Measurements from ENCODE around the gene SIGLEC7. TPM values are rescaled to one million over a fixed set of nuclear protein-coding genes. Genes with fewer than 3 reads are reported as not detected.

Gene SIGLEC7
- total RNA-seq, 1 donor from 2014 or later, result not detected

GRCh38 chr19:51187395-51188226 is 45.5 kb downstream of the SIGLEC7 start:
- Mint-ChIP-seq H3K4me1 (no peaks in the 10 kb centered on the region), H3K9me3 (no peaks in the 10 kb centered on the region), H3K27me3 (peaks cover 20% of the 10 kb centered on the region), H3K4me3 (no peak overlapping the region), H3K36me3 (ENCODE audit: low read depth) (no peaks in the 10 kb centered on the region), H3K27ac (no peak overlapping the region)
- no peak for ATAC-seq (ENCODE audit: low read depth)
- TF ChIP-seq CTCF (IDR thresholded peaks at IDR 0.05), result no peak
- POLR2A ChIA-PET, result no interaction called here
- no peak for DNase-seq
- CTCF ChIA-PET, result no interaction called here
- intact Hi-C loops (cut with micrococcal nuclease), result no loop called here

DNA sequence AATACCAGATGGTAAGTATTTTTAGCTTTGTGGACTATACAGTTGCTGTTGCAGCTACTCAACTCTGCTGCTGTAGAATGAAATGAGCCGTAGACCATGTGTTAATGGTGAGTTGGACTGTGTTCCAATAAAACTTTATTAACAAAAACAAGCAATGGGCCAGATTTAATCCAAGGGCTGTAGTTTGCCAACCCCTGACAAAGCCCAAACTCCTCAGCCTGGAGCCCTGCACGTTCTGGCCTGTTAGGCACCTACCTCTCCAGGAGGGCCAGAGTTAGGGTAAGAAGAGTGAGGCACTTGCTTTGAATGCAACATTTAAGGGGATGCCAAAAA is 46.1 kb downstream of the SIGLEC7 start:
- Mint-ChIP-seq H3K27ac (no peak overlapping the region), H3K9me3 (no peaks in the 10 kb centered on the region), H3K36me3 (ENCODE audit: low read depth) (no peaks in the 10 kb centered on the region), H3K27me3 (peaks cover 20% of the 10 kb centered on the region), H3K4me1 (no peaks in the 10 kb centered on the region), H3K4me3 (no peak overlapping the region)
- CTCF ChIA-PET, result no interaction called here
- no peak for DNase-seq
- POLR2A ChIA-PET, result no interaction called here
- TF ChIP-seq CTCF (IDR thresholded peaks at IDR 0.05), result no peak
- intact Hi-C loops (cut with micrococcal nuclease), result no loop called here
- ATAC-seq (ENCODE audit: low read depth), result no peak

GRCh38 chr19:51192689-51193088 is 50.6 kb downstream of the SIGLEC7 start:
- Mint-ChIP-seq H3K4me1 (no peaks in the 10 kb centered on the region), H3K9me3 (no peaks in the 10 kb centered on the region), H3K36me3 (ENCODE audit: low read depth) (no peaks in the 10 kb centered on the region), H3K4me3 (no peak overlapping the region), H3K27me3 (peaks cover 6% of the 10 kb centered on the region), H3K27ac (no peak overlapping the region)
- ATAC-seq (ENCODE audit: low read depth), result no peak
- ChIA-PET CTCF (no interaction called here), POLR2A (no interaction called here)
- intact Hi-C loops (cut with micrococcal nuclease), result no loop called here
- TF ChIP-seq CTCF (IDR thresholded peaks at IDR 0.05), result no peak
- no peak for DNase-seq

DNA sequence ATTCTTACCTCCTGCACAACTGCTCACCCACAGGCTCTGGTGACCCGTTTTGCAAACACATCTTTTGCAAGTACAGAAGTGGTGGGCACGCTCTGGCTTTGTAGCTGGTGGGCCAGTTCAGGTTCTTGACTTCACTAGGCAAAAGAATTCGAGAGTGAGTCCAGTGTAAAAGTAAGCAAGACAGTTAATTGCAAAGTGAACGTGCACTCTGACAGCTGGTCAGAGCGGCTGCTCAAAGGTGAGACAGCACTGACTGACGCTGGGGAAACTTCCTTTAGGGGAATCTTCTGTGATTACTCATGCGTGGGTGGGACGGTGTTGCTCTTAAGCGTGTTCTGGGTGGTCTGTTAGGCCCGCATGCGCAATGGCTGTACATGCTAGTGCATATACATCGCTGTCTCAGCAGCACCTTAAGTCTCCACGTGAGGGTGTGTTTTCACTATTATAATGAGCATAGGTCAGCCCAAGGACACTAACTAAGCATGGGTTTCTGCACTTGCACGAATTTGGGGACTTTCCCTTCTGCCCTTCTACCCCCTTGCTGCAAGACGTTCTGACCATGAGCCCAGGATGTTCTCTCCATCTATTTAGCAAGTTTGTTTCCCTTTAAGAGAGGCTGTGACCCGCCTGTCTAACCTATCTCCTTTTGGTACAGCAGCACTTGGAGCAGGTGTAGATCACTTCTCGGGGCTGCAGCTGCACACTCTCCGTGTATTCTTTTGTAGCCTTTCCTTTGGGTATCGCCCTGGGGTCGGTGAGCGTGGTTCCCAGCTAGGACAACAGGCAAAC is 52.6 kb downstream of the SIGLEC7 start:
- CTCF ChIA-PET, result no interaction called here
- ATAC-seq (ENCODE audit: low read depth) (peak; percentile 85), DNase-seq (no peak)
- H3K9me3 Mint-ChIP-seq, result no peaks in the 10 kb centered on the region
- intact Hi-C loops (cut with micrococcal nuclease), result no loop called here
- TF ChIP-seq CTCF (IDR thresholded peaks at IDR 0.05), result no peak
- no peaks in the 10 kb centered on the region for H3K36me3 Mint-ChIP-seq (ENCODE audit: low read depth)
- H3K4me1 Mint-ChIP-seq, result no peaks in the 10 kb centered on the region
- H3K27ac Mint-ChIP-seq, result no peak overlapping the region
- no peak overlapping the region for H3K4me3 Mint-ChIP-seq
- POLR2A ChIA-PET, result no interaction called here
- peaks cover 5% of the 10 kb centered on the region for H3K27me3 Mint-ChIP-seq

- Mint-ChIP-seq H3K27me3 (peaks cover 7% of the 10 kb centered on the region), H3K36me3 (ENCODE audit: low read depth) (no peaks in the 10 kb centered on the region), H3K4me1 (no peaks in the 10 kb centered on the region), H3K9me3 (no peaks in the 10 kb centered on the region), H3K4me3 (no peak overlapping the region), H3K27ac (no peak overlapping the region)
- POLR2A ChIA-PET, result no interaction called here
- CTCF ChIA-PET, result no interaction called here
- ATAC-seq (ENCODE audit: low read depth), result no peak
- no peak for TF ChIP-seq CTCF (IDR thresholded peaks at IDR 0.05)
- no peak for DNase-seq
- intact Hi-C loops (cut with micrococcal nuclease), result no loop called here
Observed at GRCh38 chr19:51195316-51195586, 53.1 kb downstream of the SIGLEC7 start.

All from activated B cell treated with CpG ODN at 0.5 μM for 24 hours (primary cell).